ENCODE results near the gene RRP1B.

DNA sequence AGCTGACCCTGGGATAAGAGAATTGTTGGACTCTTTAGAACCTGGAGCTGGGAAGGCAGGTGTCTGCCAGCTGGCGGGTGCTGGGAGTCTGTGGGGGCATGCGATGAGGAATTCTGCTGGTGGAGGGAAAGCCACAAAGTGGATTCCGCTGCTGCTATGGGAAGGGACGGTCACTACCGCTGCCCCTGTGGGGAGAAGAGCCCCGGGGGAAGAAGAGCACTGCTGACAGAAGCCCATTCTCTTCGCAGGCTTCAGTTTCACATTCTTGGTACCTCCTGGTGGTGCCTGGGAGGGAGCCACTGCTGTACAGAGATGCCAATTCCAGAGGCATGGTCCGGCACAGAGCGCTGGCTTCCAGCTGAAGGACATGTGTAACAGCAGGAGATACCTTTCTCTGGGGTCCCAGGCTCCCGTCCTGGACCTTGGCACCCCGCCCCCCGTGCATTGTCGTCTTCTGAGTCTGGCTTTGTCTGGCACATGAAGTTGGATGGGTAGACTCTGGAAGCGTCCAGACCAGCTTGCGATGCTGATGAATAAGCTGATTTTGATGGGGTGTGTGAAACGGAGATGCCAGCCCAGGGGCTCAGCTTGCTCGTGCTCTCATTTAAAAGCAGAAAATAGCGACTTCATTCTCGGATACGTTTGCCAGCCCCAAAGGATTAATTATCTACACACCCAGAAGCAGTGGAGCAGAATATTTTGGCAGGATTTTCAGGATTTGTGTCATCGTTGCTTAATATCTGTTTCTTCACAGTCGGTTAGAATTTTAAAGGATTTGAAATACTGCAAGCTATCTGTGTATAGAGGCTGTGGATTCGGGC lies 72.7 kb downstream of the RRP1B start:
- TF ChIP-seq, protein P1, sequence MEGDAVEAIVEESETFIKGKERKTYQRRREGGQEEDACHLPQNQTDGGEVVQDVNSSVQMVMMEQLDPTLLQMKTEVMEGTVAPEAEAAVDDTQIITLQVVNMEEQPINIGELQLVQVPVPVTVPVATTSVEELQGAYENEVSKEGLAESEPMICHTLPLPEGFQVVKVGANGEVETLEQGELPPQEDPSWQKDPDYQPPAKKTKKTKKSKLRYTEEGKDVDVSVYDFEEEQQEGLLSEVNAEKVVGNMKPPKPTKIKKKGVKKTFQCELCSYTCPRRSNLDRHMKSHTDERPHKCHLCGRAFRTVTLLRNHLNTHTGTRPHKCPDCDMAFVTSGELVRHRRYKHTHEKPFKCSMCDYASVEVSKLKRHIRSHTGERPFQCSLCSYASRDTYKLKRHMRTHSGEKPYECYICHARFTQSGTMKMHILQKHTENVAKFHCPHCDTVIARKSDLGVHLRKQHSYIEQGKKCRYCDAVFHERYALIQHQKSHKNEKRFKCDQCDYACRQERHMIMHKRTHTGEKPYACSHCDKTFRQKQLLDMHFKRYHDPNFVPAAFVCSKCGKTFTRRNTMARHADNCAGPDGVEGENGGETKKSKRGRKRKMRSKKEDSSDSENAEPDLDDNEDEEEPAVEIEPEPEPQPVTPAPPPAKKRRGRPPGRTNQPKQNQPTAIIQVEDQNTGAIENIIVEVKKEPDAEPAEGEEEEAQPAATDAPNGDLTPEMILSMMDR (conservative IDR thresholded peaks at IDR 0.05): no peak
- TF ChIP-seq EZH2 (IDR thresholded peaks at IDR 0.05; ENCODE audit: low read depth): no peak
